GM10248 (cell line): Measurements from ENCODE around the gene SVIL.
"Not testable (repeated sequence)": the region's sequence is repeated elsewhere in the genome, so short reads cannot be mapped to it uniquely, and the experiment has no call there.

ENCODE experiments used
- CTCF ChIA-PET: fragments of 300-600 bp; sonication (Branson Sonifier 250); formaldehyde crosslinking; extraction: SDS; loops from one replicate; lab custom pipeline; 2021; ENCODE audit warnings: antibody characterized with exemption; lab: Yijun Ruan, JAX
- POLR2A ChIA-PET: fragments of 350-650 bp; sonication (Branson Sonifier 250); formaldehyde crosslinking; extraction: SDS; loops from one replicate; lab custom pipeline; 2020; ENCODE audit warnings: antibody characterized with exemption; lab: Yijun Ruan, JAX
- DNase-seq: peaks from one replicate; pipeline ENCODE4 v3.0.0; 2012; ENCODE audit errors: extremely low spot score
- CTCF ChIP-seq: IDR thresholded peaks from 2 replicates; pipeline ENCODE4 v1.5.1; 2012; ENCODE audit warnings: mild to moderate bottlenecking, low read depth; ENCODE audit errors: extremely low read depth, missing control alignments, control extremely low read depth

SVIL gene

GRCh38 chr10:29617880-29618340 is 16.9 kb downstream of the SVIL start:
- TF ChIP-seq CTCF, result no peak
- POLR2A ChIA-PET, result interaction anchor here (0.6 kb wide), 1 partner anchor 335 kb away, joined by 3 read pairs; no protein-coding TSS in a partner anchor
- CTCF ChIA-PET, result interaction anchor here (1.8 to 3.4 kb wide), 2 partner anchors 9 to 27 kb away, joined by 9 to 13 read pairs; no protein-coding TSS in a partner anchor

GRCh38 chr10:29616542-29616941 is 18.2 kb downstream of the SVIL start:
- TF ChIP-seq CTCF, result no peak
- DNase-seq, result no peak
- POLR2A ChIA-PET, result no interaction called here
- CTCF ChIA-PET, result no interaction called here

More at GRCh38 chr10:29617880-29618340, 16.9 kb downstream of the SVIL start:
- DNase-seq, result no peak

- ChIA-PET CTCF (interaction anchor here (1.3 to 2.1 kb wide), 2 partner anchors 9 to 28 kb away, joined by 3 to 5 read pairs; no protein-coding TSS in a partner anchor), POLR2A (no interaction called here)
- no peak for DNase-seq
- no peak for TF ChIP-seq CTCF
These were observed 19.6 kb downstream of the SVIL start for GRCh38 chr10:29615195-29615594.

GRCh38 chr10:29614289-29614688 is 20.5 kb downstream of the SVIL start:
- POLR2A ChIA-PET, DNase-seq: not testable (repeated sequence)
- CTCF ChIA-PET, result interaction anchor here (2.1 kb wide), 1 partner anchor 29 kb away, joined by 5 read pairs; no protein-coding TSS in a partner anchor

- DNase-seq, result no peak
- no peak for TF ChIP-seq CTCF
- ChIA-PET POLR2A (no interaction called here), CTCF (interaction anchor here (2.1 kb wide), 1 partner anchor 30 kb away, joined by 5 read pairs; no protein-coding TSS in a partner anchor)
These were observed 21.0 kb downstream of the SVIL start for GRCh38 chr10:29613791-29614190.

- DNase-seq, result no peak
These were observed 21.6 kb downstream of the SVIL start for GRCh38 chr10:29613196-29613595.

More at GRCh38 chr10:29613196-29613595, 21.6 kb downstream of the SVIL start:
- TF ChIP-seq CTCF, result no peak
- ChIA-PET POLR2A (no interaction called here), CTCF (no interaction called here)
